NCI-H2029 (cell line): ENCODE results near the gene INO80B.

Experiments used
- DNase-seq: peaks from one replicate; lab custom pipeline; 2025; lab: John Stamatoyannopoulos, UW

The INO80B gene

DNA sequence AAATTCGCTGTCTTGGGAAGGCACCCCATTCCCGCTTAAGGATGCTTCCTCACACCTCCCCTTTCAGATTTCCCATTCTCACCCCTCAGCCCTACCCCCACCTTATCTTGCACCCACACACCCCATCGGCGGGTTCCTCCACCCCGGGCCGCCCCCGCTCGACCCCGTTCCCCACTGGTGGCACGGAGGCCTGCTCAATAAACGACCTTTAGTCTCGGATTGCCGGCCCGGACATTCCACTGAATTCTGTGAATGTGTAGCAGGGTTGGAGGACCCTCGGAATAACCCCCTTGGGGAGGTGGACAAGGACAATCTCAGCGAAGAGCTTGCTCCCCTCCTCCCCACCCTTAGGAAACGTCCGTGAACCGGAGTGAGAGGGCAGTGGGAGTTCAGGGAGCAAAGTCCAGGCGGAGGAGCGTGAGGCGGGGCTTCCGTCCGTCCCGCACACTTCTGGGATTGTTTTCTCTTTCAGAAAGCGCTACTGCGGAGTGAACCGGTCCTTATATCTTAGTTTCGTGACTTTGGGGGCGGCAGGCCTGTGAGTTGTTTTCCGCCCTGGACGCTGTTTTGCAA, 47.3 kb downstream of the INO80B start:
- DNase-seq, result no peak

GRCh38 chr2:74502720-74503505, 48.0 kb downstream of the INO80B start:
- no peak for DNase-seq

- DNase-seq, result no peak
Measured at GRCh38 chr2:74503506-74504475, 48.9 kb downstream of the INO80B start.

DNA sequence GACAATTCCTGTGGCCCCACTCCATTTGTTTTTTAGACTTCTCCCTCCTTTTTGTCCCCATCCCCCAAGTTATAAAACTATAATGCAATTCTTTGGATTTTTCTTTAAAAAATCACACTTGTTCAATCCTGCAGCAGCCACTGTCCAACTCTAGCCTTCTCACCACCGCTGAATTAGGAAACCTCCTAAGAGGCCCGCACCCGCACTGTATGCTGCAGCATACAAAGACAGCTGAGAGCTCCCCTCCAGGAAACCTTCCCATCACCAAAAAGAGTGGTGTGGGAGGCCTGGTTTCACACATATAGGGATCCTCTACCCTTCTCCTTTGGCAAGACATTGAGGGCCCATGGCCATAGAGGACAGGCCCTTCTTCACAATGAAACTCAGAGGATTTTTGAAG, 49.7 kb downstream of the INO80B start:
- no peak for DNase-seq

DNA sequence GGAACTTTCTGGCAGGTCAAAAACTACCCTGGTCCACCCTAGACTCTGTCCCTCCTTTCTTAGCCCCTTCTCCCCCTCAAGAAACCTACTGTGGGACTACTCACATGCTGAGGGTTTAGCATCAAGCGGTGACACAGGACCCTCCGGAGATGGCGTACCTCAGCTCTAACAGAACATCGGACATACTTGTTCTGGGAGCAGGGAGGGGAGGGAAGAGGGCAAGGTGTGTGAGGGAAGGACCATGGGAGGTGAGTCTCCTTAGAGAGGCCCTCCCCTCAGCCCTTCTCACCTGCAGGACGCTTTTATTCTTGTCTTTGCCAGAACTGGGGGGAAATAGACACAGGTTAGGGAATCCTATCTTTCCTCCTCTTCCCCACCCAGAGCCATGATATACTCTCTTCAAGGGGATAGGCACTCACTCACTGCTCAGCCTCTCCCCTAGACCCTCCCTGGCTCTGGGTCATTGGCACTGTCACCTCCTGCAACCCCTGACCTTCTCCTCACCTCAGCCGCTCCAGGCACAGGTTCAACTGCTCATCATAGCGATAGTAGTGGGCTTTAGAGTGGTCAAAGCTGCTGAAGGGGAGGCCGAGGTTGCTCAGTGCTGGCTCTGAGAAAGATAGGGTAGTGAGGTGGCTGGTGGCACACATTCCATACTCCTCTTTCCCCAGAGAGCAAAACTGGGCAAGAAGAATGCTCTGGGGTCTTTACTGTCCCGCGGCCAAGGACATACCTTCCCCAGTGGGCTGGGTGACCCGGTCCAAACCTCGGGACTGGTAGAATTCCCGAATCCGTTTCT, 50.8 kb downstream of the INO80B start:
- no peak for DNase-seq

- DNase-seq, result peak; percentile 93
Measured at GRCh38 chr2:74507145-74507925, 52.4 kb downstream of the INO80B start, which contains the start of gene PCGF1. Gene PCGF1 (minus strand): TSS chr2:74507695. CDS start chr2:74507668, 27 bp downstream.
